Forelimb muscle (tissue), 1 donor: ENCODE data around the gene ST6GAL1. TPM values are rescaled to one million over a fixed set of nuclear protein-coding genes. Genes with fewer than 3 reads are reported as not detected.

Experiments used
- DNase-seq: peaks from one replicate; pipeline ENCODE4 v3.0.0-alpha.2; 2013; ENCODE audit warnings: low read depth
- polyA plus RNA-seq: library from polyadenylated mRNA; unstranded; fragments of 120-200 nt; gene quantifications from one replicate; pipeline ENCODE4 v1.2.1, GENCODE V29; 2013; ENCODE audit not compliant: insufficient read length

Gene ST6GAL1
- polyA plus RNA-seq, 1 donor: 11.9 TPM

DNA sequence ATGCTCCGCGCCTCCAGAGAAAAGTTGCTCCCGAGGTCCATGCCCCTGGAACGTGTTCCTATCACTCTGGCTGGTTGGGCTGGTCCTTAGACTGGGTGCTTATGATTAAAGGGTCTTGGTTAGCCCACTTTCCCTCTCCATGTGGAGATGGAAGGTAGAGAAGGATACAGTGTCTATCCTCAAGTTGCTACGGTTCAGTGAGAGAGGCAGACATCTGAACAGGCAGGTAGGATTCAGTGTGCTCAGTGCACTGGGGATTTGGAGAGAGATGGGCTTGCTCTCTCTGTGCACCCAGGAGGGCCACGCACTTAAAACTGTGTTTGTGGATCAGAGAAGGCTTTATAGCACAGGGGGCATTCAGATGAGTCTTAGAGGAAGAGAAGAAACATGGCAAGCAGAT lies 146.0 kb downstream of the ST6GAL1 start:
- no peak for DNase-seq

DNA sequence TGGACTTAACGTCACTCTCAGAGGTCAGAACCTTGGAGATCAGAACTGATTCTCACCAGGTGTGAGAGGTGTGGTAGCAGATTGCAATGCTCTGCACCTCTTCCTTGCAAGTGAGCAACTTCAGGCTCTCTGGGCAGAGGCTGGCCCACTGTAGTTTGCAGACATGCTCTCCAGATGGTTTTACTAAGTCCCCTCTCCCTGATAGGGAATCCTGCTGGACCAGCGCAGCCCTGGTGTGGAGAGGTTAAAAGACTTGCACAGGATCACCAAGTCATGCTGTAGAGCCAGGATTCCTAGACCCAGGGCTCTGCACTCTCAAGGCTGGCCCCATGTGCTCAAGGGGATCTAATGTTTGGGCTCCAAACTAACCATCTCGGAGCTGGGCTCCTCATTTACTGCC lies 146.8 kb downstream of the ST6GAL1 start:
- DNase-seq: no peak

DNA sequence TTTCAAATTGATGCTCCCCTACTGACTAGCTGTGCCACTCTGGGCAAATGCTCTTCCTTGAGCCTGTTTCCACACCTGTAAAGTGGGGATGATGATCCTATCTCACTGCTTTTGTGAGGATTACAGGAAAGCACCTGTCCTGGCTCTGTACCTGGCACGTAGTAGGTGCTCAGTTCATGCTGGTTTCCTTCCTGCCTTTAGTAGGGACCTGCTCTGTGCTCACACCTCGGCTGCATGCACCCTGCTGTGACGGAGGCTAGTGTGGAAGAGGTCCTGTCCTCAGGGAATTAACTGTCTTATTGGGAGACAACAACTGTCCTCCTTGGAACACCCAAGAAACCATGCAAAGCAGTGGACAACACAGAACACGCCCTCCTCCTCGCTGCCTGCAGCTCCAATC lies 147.2 kb downstream of the ST6GAL1 start:
- DNase-seq: no peak

GRCh38 chr3:187079090-187080022 lies 149.0 kb downstream of the ST6GAL1 start:
- no peak for DNase-seq

DNA sequence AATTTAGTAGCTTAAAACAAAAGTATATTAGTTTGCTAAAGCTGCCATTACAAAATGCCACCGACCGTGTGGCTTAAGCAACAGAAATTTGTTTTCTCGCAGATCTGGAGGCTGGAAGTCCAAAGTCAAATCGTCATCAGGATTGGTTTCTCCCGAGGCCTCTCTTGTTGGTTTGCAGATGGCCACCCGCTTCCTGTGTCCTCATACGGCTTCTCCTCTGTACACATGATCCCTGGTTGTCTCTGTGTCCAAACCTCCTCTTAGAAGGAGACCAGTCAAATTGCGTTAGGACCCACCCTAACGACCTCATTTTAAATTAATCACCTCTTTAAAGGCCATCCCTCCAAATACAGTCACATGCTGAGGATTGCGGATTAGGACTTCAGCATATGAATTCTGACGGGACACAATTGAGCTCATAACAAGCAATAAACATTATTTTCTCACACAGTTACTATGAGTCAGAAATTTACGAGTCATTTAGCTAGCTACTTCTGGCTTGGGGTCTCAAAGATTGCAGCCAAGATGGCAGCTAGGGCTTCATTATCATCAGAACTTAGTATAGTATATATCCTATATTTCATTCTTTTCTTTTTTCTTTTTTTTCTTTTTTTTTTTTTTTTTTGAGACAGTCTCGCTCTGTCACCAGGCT lies 150.6 kb downstream of the ST6GAL1 start:
- no peak for DNase-seq

DNA sequence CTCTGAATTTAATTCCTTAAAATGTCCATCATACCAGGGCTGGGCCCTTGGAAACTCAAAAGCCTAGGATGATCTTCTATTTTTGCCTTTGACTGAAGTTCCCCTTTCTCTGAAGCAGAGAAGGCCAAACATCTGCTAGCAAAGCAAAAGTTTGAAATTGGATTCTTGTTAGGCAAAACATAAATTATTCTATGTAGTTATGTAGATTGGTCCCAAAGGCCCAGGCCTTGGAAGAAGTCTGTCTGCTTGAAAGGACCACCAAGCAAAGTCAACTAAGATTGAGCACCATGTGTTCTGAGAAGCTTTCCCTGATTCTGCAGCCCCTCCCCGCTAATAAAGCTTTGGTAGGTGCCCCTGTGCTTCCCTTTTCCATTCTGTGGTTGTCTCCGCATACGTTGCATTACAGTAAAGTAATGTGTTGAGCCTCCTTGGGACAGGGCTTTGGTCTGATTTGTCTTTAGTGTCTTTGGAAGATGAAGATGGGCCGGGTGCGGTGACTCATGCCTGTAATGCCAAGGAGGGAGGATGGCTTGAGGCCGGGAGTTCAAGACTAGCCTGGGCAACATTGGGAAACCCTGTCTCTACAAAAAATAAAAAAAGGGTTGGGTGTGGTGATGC lies 152.5 kb downstream of the ST6GAL1 start:
- no peak for DNase-seq

DNA sequence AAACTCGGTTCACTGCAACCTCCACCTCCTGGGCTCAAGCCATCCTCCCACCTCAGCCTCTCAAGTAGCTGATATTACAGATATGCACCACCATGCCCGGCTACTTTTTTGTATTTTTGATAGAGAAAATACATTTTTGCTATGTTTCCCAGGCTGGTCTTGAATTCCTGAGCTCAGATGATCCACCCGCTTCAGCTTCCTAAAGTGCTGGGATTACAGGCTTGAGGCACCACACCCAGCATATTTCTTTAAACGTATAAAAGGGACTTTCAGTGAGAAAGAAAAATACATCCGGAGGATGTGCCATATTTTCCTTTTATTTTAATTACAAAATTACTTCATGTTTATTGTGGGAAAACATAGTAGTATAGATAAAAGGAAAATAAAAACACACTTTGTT lies 153.8 kb downstream of the ST6GAL1 start:
- no peak for DNase-seq

DNA sequence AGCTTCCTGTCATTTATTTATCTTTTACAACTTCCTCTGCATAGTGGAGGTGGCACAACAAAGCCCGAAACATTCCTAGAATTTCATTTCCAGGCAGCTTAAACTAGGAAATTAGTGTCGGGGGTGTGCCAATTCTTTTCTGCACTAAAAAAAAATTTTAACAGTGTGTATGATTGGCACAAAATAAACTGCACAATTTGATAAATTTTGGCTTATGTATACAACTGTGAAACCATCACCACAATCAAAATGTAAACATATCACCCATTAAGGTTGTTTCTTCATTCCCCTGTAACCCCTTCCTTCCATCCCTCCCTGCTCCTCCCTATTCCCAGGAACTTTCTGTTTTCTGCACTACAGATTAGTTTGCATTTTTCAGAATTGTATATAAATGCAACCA lies 154.3 kb downstream of the ST6GAL1 start:
- no peak for DNase-seq

GRCh38 chr3:187085021-187085666 lies 154.8 kb downstream of the ST6GAL1 start:
- DNase-seq: no peak

- DNase-seq: no peak
Measured at GRCh38 chr3:187085933-187086332, 155.6 kb downstream of the ST6GAL1 start.

- no peak for DNase-seq
Measured at GRCh38 chr3:187086831-187087230, 156.5 kb downstream of the ST6GAL1 start.

DNA sequence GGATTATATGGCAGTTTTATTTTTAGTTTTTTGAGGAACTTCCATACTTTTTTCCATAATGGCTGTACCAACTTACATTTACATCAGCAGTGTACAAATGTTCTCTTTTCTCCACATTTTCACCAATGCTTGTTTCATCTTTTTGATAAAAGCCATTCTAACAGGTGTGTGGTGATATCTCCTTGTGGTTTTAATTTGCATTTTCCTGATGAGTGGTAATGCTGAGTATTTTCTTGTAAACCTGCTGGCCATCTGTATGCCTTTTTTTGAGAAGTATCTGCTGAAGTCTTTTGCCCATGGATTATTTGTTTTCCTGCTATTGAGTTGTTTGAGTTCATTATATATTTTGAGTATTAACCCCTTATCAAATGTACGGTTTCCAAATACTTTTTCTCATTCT lies 158.4 kb downstream of the ST6GAL1 start:
- DNase-seq: no peak

DNA sequence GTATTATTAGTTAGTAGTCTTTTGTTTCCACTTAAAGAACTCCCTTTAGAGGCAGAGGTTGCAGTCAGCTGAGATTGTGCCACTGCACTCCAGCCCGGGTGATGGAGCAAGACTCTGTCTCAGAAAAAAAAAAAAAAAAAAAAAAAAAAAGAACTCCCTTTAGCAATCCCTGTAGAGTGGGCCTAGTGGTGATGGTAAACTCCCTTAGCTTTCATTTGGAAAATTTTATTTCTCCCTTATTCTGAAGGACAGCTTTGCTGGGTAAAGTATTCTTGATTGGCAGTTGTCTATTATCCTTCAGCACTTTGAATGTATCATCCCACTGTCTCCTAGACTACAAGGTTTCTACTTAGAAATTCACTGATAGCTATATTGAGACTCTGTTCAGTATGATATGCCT lies 163.0 kb downstream of the ST6GAL1 start:
- DNase-seq: no peak

- DNase-seq: no peak
Measured at GRCh38 chr3:187098923-187099512, 168.7 kb downstream of the ST6GAL1 start.

DNA sequence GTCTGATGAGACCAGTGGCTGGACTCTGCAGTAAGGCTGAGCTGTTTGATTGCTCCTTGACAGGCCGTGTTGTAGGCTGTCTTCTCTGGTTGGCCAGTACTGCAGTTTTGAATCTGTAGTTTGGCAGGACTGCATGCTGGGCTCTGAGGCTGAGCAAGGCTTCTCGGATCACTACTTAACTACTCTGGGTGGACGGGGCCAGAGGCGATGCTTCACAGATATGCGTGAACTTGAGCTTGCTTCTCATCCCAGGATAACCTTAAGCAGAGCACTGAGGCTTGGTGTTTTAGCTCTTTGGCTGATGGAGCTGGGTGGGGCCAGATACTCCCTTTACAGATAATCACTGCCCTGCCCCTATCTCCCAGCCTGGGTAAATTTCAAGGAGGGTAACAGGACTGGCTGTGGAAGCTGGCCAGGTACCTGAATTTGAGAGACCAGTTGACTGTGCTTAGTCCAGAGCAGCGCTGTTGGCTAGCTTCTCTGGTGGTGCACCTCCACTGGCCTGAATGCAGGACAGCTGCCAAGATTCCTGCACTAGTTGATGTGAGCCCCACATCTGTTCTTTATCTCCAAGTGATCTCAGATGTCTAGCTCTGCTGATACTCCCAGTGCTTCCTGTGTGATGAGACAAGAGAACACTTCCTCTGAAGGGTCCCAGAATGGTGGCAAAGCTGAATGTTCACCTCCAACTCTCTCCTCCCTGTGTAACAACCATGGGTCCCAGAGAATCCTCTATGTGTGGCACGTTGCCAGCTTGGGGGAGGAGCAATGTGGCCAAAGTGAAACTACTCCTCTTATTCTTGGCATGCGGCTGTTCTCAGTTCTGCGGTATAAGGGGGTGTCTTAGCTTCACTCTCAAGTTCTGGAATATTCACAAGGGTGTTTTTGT lies 171.1 kb downstream of the ST6GAL1 start:
- DNase-seq: peak; percentile 49

GRCh38 chr3:187102073-187102634 lies 171.8 kb downstream of the ST6GAL1 start:
- no peak for DNase-seq

- DNase-seq: no peak
Measured at GRCh38 chr3:187103251-187103650, 172.9 kb downstream of the ST6GAL1 start.

DNA sequence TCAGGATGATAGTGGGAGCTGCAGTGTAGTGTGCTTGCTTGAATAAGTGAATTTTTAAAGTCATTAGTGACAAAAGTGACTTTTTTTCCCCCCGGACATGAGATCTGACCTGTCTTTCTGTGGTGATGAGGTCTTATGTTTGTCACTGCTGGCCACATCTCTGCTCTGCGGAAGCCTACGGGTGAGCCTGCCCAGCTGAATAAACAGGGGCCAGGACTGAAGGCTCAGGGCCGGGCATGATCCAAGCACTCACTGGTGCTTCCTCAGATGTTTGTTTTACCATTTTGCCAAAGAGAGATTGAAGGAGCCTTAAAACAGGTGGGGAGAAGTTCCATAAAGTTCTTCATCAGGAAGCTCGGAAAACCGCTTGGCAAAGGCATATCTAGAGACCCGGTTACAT lies 174.0 kb downstream of the ST6GAL1 start:
- no peak for DNase-seq

- peak; percentile 79 for DNase-seq
Measured at GRCh38 chr3:187104933-187105332, 174.6 kb downstream of the ST6GAL1 start.

- no peak for DNase-seq
Measured at GRCh38 chr3:187105700-187106099, 175.4 kb downstream of the ST6GAL1 start.
